Caco-2 (cell line): ENCODE data around the gene SORCS2. TPM values are rescaled to one million over a fixed set of nuclear protein-coding genes. Genes with fewer than 3 reads are reported as not detected.

Source experiments
- BruUV-seq: library from RNA; stranded (reverse); fragments of 400-500 nt; replicated peaks from 2 replicates; lab custom pipeline; 2021; lab: Mats Ljungman, UMichigan
- CTCF ChIA-PET: fragments of 300-600 bp; sonication (Branson Sonifier 250); formaldehyde crosslinking; loops from one replicate; lab custom pipeline; 2022; ENCODE audit warnings: antibody characterized with exemption; lab: Charles Lee
- POLR2A ChIA-PET: fragments of 300-600 bp; sonication (Branson Sonifier 250); formaldehyde crosslinking; loops from one replicate; lab custom pipeline; 2022; ENCODE audit warnings: antibody characterized with exemption; lab: Charles Lee
- DNase-seq, 2 experiments: peaks; one replicate each; pipeline versions ENCODE4 v3.0.0 to v3.0.0-alpha.2; 2020 to 2022
- H3K27me3 ChIP-seq: replicated peaks from 2 replicates; pipeline ENCODE4 v1.6.0; 2011; ENCODE audit warnings: low read length; ENCODE audit not compliant: control insufficient read depth, insufficient read depth
- H3K36me3 ChIP-seq: 2 replicates; pipeline ENCODE4 v1.5.1; 2011; ENCODE audit warnings: low read length; ENCODE audit not compliant: control insufficient read depth, insufficient read depth
- H3K4me1 ChIP-seq: fragments of 250-450 bp; sonication (Bioruptor Pico); 2 replicates; pipeline ENCODE4 v1.5.1; 2020; ENCODE audit warnings: mild to moderate bottlenecking
- H3K4me3 ChIP-seq: 2 replicates; pipeline ENCODE4 v1.5.1; 2011; ENCODE audit warnings: low read depth, mild to moderate bottlenecking, control low read depth, low read length
- H3K9me3 ChIP-seq: fragments of 250-450 bp; sonication (Bioruptor Pico); 2 replicates; pipeline ENCODE4 v1.5.1; 2020; ENCODE audit warnings: mild to moderate bottlenecking, moderate library complexity
- H3K27ac Mint-ChIP-seq: one replicate; pipeline ENCODE4 v1.8.0; 2022; ENCODE audit warnings: mixed read lengths; ENCODE audit not compliant: unreplicated experiment
- H3K27me3 Mint-ChIP-seq: one replicate; pipeline ENCODE4 v1.8.0; 2022; ENCODE audit warnings: mixed read lengths; ENCODE audit not compliant: insufficient read depth, unreplicated experiment
- H3K36me3 Mint-ChIP-seq: one replicate; pipeline ENCODE4 v1.8.0; 2022; ENCODE audit warnings: mild to moderate bottlenecking, mixed read lengths; ENCODE audit not compliant: insufficient read depth, unreplicated experiment
- H3K4me1 Mint-ChIP-seq: one replicate; pipeline ENCODE4 v1.8.0; 2022; ENCODE audit warnings: low read depth, mixed read lengths; ENCODE audit not compliant: unreplicated experiment
- H3K4me3 Mint-ChIP-seq: one replicate; pipeline ENCODE4 v1.8.0; 2022; ENCODE audit warnings: mild to moderate bottlenecking, moderate library complexity, mixed read lengths; ENCODE audit not compliant: unreplicated experiment
- H3K9me3 Mint-ChIP-seq: one replicate; pipeline ENCODE4 v1.8.0; 2022; ENCODE audit warnings: mixed read lengths; ENCODE audit not compliant: unreplicated experiment
- intact Hi-C: fragments of 100-400 bp; cut with micrococcal nuclease; formaldehyde crosslinking; loops from one replicate; pipeline ENCODE4 v1.10.0; 2022; ENCODE audit not compliant: unreplicated experiment
- total RNA-seq: library from RNA; stranded (reverse); gene quantifications from 2 replicates; pipeline ENCODE4 v1.2.3, GENCODE V29; 2022
- TF ChIP-seq, protein P1 (sequence below), 2 experiments: fragments of 200-600 bp in 1 of 2; IDR thresholded peaks; 1 replicate in 1 of 2; 2 replicates in 1 of 2; pipeline versions ENCODE4 v1.5.1 to v1.8.0; 2011 to 2022; ENCODE audit warnings: antibody characterized with exemption in 1 of 2, control low read depth in 1 of 2, inconsistent platforms in 1 of 2, low read depth in 1 of 2, low read length in 1 of 2, mild to moderate bottlenecking in 1 of 2, moderate library complexity in 1 of 2; ENCODE audit not compliant: insufficient read depth in 1 of 2, severe bottlenecking in 1 of 2, unreplicated experiment in 1 of 2

SORCS2 gene
- total RNA-seq, 1 experiment from 2014 or later, result 1.6 TPM

DNA sequence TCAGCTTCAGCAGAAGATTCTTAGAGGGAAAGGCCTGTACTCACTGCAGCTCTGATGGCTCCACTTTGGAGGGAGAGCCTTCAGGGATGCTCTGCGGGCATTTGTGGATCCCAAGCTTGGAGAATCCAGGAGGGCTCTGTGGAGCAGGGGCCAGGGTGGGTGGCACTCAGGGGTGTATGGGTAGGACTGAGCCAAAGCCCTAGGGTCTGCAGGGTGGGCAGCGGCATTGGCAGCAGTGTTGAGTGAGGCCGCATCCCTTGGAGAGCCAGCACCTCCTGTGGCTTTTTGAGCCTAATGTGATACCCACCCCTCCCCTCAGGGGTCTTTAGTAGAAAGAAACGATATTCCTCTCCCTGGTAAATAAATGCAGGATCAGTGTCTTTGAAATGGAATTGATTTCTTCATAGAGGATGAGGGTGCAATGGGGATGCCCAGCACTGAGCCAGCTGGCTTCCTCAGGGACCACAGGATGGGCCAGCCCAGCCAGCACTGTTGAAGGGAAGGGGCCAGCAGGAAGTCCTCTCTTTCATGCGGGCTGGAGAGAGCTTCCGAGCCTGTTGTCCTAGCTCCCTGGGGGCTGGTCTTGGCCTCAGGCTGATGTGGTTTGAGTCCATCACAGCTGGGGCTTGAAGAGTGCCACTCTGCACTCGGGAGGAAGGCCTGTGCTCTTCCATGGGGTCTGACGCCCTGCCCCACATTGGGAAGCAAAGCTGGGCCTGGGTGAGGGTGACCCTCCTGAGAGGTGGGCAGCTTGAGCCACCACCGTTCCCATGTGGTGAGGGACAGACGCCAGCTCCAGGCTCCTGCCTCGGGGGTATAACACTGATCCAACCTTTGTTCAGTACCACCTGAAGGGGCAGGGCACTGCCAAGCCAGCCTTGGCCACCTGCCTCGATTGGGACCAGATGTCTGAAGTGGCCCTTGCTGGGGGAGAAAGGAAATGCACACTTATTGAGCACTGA is 192.9 kb downstream of the SORCS2 start:
- H3K9me3 Mint-ChIP-seq, result no peaks in the 10 kb centered on the region
- Histone ChIP-seq H3K4me1 (no peaks in the 10 kb centered on the region), H3K4me3 (no peak overlapping the region), H3K27me3 (no peaks in the 10 kb centered on the region), H3K36me3 (no peaks in the 10 kb centered on the region), H3K9me3 (no peaks in the 10 kb centered on the region)
- peaks cover 11% of the 10 kb centered on the region for H3K36me3 Mint-ChIP-seq
- POLR2A ChIA-PET, result no interaction called here
- no TSS peak for BruUV-seq
- intact Hi-C loops, result no loop called here
- DNase-seq, result no peak
- TF ChIP-seq, protein P1, sequence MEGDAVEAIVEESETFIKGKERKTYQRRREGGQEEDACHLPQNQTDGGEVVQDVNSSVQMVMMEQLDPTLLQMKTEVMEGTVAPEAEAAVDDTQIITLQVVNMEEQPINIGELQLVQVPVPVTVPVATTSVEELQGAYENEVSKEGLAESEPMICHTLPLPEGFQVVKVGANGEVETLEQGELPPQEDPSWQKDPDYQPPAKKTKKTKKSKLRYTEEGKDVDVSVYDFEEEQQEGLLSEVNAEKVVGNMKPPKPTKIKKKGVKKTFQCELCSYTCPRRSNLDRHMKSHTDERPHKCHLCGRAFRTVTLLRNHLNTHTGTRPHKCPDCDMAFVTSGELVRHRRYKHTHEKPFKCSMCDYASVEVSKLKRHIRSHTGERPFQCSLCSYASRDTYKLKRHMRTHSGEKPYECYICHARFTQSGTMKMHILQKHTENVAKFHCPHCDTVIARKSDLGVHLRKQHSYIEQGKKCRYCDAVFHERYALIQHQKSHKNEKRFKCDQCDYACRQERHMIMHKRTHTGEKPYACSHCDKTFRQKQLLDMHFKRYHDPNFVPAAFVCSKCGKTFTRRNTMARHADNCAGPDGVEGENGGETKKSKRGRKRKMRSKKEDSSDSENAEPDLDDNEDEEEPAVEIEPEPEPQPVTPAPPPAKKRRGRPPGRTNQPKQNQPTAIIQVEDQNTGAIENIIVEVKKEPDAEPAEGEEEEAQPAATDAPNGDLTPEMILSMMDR (IDR thresholded peaks at IDR 0.05; ENCODE audit: insufficient read depth in 1 of 2, low read depth in 1 of 2, low read length in 1 of 2, severe bottlenecking in 1 of 2, unreplicated experiment in 1 of 2), result no peak
- H3K27me3 Mint-ChIP-seq, result no peaks in the 10 kb centered on the region
- CTCF ChIA-PET, result interaction anchor here (0.5 kb wide), 1 partner anchor 760 kb away, joined by 3 read pairs; no protein-coding TSS in a partner anchor
- H3K27ac Mint-ChIP-seq, result no peak overlapping the region
- no peaks in the 10 kb centered on the region for H3K4me1 Mint-ChIP-seq
- H3K4me3 Mint-ChIP-seq, result no peak overlapping the region

DNA sequence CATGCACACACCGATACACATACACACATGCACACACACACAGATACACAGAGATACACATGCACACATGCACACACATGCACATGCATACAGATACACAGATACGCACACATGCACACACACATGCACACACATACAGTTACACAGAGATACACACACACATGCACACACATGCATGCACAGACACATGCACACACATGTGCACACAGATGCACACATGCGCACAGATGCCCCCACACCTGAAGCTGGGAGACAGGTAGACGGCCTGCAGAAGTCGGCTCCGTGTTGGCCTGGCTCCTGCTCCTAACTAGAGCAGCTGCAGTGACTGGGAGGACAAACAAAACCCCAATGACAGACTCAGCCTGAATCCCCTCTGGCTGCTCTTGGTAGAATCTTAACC is 195.6 kb downstream of the SORCS2 start:
- Histone ChIP-seq H3K9me3 (no peaks in the 10 kb centered on the region), H3K4me3 (no peak overlapping the region), H3K4me1 (no peaks in the 10 kb centered on the region), H3K27me3 (no peaks in the 10 kb centered on the region), H3K36me3 (no peaks in the 10 kb centered on the region)
- no peak overlapping the region for H3K27ac Mint-ChIP-seq
- BruUV-seq, result no TSS peak
- H3K4me1 Mint-ChIP-seq, result no peaks in the 10 kb centered on the region
- peaks cover 11% of the 10 kb centered on the region for H3K36me3 Mint-ChIP-seq
- intact Hi-C loops, result no loop called here
- H3K4me3 Mint-ChIP-seq, result no peak overlapping the region
- ChIA-PET CTCF (no interaction called here), POLR2A (no interaction called here)
- H3K9me3 Mint-ChIP-seq, result no peaks in the 10 kb centered on the region
- no peaks in the 10 kb centered on the region for H3K27me3 Mint-ChIP-seq
- TF ChIP-seq, protein P1 (IDR thresholded peaks at IDR 0.05; ENCODE audit: insufficient read depth in 1 of 2, low read depth in 1 of 2, low read length in 1 of 2, severe bottlenecking in 1 of 2, unreplicated experiment in 1 of 2), result no peak
- no peak for DNase-seq

DNA sequence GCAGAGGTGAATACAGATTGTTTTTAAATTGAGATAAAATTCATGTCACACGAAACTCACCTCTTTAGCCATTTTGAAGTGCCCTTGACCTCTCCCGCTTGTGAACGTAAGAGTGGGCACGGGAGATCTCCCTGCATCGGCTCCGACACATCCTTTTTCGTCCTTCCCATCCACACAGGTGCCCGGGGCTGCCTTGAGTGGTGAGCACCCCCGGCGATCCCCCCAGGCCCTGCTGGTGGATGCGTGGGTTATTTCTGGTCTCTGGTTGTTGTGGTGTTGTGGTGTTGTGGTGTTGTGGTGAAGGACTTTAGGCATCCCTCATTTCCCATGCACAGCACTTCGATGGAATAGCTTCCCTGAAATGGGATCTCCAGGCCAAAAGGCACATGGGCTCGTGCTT is 196.3 kb downstream of the SORCS2 start:
- TF ChIP-seq, protein P1 (IDR thresholded peaks at IDR 0.05; ENCODE audit: insufficient read depth in 1 of 2, low read depth in 1 of 2, low read length in 1 of 2, severe bottlenecking in 1 of 2, unreplicated experiment in 1 of 2), result no peak
- H3K9me3 ChIP-seq, result no peaks in the 10 kb centered on the region
- no peak for DNase-seq
- intact Hi-C loops, result no loop called here
- BruUV-seq, result no TSS peak
- no peak overlapping the region for H3K27ac Mint-ChIP-seq
- no peaks in the 10 kb centered on the region for H3K9me3 Mint-ChIP-seq
- H3K4me3 ChIP-seq, result no peak overlapping the region
- H3K36me3 Mint-ChIP-seq, result peaks cover 11% of the 10 kb centered on the region
- no peak overlapping the region for H3K4me3 Mint-ChIP-seq
- no peaks in the 10 kb centered on the region for H3K27me3 Mint-ChIP-seq
- no peaks in the 10 kb centered on the region for H3K4me1 ChIP-seq
- no peaks in the 10 kb centered on the region for H3K27me3 ChIP-seq
- ChIA-PET POLR2A (no interaction called here), CTCF (no interaction called here)
- no peaks in the 10 kb centered on the region for H3K4me1 Mint-ChIP-seq
- no peaks in the 10 kb centered on the region for H3K36me3 ChIP-seq
